Measurements from ENCODE around the gene IMPACT. TPM values are rescaled to one million over a fixed set of nuclear protein-coding genes. Genes with fewer than 3 reads are reported as not detected.

IMPACT gene
- total RNA-seq, 2 donors from 2014 or later, result 10.9 to 16.9 TPM

- H3K27ac ChIP-seq, result no peak overlapping the region
- no peaks in the 10 kb centered on the region for H3K4me1 ChIP-seq
- TF ChIP-seq, protein P1, sequence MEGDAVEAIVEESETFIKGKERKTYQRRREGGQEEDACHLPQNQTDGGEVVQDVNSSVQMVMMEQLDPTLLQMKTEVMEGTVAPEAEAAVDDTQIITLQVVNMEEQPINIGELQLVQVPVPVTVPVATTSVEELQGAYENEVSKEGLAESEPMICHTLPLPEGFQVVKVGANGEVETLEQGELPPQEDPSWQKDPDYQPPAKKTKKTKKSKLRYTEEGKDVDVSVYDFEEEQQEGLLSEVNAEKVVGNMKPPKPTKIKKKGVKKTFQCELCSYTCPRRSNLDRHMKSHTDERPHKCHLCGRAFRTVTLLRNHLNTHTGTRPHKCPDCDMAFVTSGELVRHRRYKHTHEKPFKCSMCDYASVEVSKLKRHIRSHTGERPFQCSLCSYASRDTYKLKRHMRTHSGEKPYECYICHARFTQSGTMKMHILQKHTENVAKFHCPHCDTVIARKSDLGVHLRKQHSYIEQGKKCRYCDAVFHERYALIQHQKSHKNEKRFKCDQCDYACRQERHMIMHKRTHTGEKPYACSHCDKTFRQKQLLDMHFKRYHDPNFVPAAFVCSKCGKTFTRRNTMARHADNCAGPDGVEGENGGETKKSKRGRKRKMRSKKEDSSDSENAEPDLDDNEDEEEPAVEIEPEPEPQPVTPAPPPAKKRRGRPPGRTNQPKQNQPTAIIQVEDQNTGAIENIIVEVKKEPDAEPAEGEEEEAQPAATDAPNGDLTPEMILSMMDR (IDR thresholded peaks at IDR 0.05), result no peak
- no peak for DNase-seq (ENCODE audit: low spot score)
- no peaks in the 10 kb centered on the region for H3K36me3 ChIP-seq
- no peak overlapping the region for H3K4me3 ChIP-seq
- no peaks in the 10 kb centered on the region for H3K9me3 ChIP-seq
- no peaks in the 10 kb centered on the region for H3K27me3 ChIP-seq
Measured at GRCh38 chr18:24494586-24494985, 68.1 kb downstream of the IMPACT start.

- no peak for DNase-seq (ENCODE audit: low spot score)
- Histone ChIP-seq H3K27me3 (no peaks in the 10 kb centered on the region), H3K4me3 (no peak overlapping the region), H3K9me3 (no peaks in the 10 kb centered on the region), H3K27ac (no peak overlapping the region), H3K4me1 (no peaks in the 10 kb centered on the region), H3K36me3 (no peaks in the 10 kb centered on the region)
- TF ChIP-seq, protein P1 (IDR thresholded peaks at IDR 0.05), result no peak
Measured at GRCh38 chr18:24497031-24497754, 70.7 kb downstream of the IMPACT start.

DNA sequence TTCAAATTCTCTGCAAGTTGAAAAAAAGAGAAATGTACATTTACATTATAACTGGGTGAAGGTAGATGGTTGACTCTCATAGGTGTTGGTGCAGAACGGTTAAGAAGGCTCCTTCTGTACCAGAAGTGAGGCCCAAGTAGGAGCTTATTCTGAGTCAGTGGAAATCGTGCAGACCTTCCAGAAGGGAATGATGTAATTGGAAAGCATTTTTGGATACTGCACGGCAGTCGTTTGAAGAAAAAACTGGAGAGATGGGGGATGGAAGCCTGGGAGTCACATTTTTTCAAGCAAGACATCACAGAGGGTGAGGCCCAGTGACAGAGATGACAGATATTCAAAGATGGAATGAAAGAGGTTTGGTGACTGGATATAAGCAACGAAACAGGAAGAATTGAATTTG is 73.3 kb downstream of the IMPACT start:
- Histone ChIP-seq H3K4me3 (no peak overlapping the region), H3K9me3 (no peaks in the 10 kb centered on the region), H3K36me3 (no peaks in the 10 kb centered on the region), H3K4me1 (no peaks in the 10 kb centered on the region), H3K27ac (no peak overlapping the region), H3K27me3 (no peaks in the 10 kb centered on the region)
- no peak for DNase-seq (ENCODE audit: low spot score)
- TF ChIP-seq, protein P1 (IDR thresholded peaks at IDR 0.05), result no peak

DNA sequence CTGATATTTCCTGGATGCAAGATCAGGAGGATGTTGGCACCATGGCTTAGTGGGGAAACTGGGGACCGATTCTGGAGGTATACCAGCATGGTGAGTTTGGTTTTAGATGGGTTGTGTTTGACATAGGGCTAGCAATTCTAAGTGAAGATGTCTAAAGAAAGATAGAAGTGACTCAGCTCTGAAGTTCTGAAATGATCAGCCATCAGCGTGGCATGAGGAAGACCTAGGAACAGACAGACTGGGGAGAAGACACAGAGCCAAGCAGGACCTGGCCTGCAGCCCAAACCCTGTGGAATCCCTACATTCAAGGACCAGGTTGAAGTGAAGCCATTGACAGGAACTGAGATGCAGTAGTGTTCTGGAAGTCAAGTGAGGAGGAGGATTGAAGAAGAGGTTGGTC is 73.7 kb downstream of the IMPACT start:
- no peak overlapping the region for H3K4me3 ChIP-seq
- no peaks in the 10 kb centered on the region for H3K9me3 ChIP-seq
- TF ChIP-seq, protein P1 (IDR thresholded peaks at IDR 0.05), result no peak
- H3K4me1 ChIP-seq, result no peaks in the 10 kb centered on the region
- no peak for DNase-seq (ENCODE audit: low spot score)
- no peaks in the 10 kb centered on the region for H3K36me3 ChIP-seq
- no peak overlapping the region for H3K27ac ChIP-seq
- no peaks in the 10 kb centered on the region for H3K27me3 ChIP-seq

GRCh38 chr18:24500766-24501165 is 74.3 kb downstream of the IMPACT start:
- Histone ChIP-seq H3K27ac (no peak overlapping the region), H3K4me3 (no peak overlapping the region), H3K27me3 (no peaks in the 10 kb centered on the region), H3K9me3 (no peaks in the 10 kb centered on the region), H3K4me1 (no peaks in the 10 kb centered on the region), H3K36me3 (no peaks in the 10 kb centered on the region)
- DNase-seq (ENCODE audit: low spot score), result no peak
- TF ChIP-seq, protein P1 (IDR thresholded peaks at IDR 0.05), result no peak
